Vagina (tissue), 2 donors: ENCODE results near the gene ATRN.

Source experiments
- POLR2A ChIP-seq, 2 donors: fragments of 450-650 bp; IDR thresholded peaks; one replicate each; pipeline ENCODE4 v1.6.1; 2017; ENCODE audit warnings: antibody characterized with exemption in 2 of 2, mild to moderate bottlenecking in 2 of 2, moderate library complexity in 2 of 2
- POLR2AphosphoS5 ChIP-seq, 2 donors: sonication (generic); formaldehyde crosslinking; IDR thresholded peaks; one replicate each; pipeline ENCODE4 v1.9.0; 2017; ENCODE audit warnings: antibody characterized with exemption in 2 of 2, mild to moderate bottlenecking in 2 of 2, low read depth in 1 of 2; ENCODE audit not compliant: insufficient read depth in 1 of 2
- TF ChIP-seq, protein P1 (sequence below), 3 experiments: fragments of 450-650 bp in 2 of 3; fragments of 200-600 bp in 1 of 3; sonication (generic) in 1 of 3; IDR thresholded peaks; one replicate each; pipeline ENCODE4 v1.5.1; 2017 to 2019; ENCODE audit warnings: antibody characterized with exemption in 3 of 3, mild to moderate bottlenecking in 2 of 3, moderate library complexity in 2 of 3

DNA sequence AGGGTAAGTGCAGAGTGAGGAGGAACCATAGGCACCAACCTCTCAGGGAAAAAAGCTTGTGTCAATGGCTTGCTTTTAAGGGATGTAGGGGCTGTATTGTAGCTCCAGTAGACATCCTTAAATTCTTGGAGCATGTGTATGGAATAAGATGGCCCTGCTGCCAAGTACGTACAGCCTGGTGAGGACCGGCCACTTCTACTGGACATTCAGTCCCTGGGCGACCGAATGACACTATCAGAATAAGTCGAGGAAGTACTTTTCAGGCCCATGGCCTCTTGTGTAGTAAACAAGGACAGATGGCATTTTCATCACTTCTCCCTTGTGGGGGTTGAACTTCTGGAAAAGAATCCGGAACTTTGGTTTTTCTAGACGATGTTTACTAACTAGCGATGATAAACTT lies 159.6 kb downstream of the ATRN start:
- TF ChIP-seq, protein P1, sequence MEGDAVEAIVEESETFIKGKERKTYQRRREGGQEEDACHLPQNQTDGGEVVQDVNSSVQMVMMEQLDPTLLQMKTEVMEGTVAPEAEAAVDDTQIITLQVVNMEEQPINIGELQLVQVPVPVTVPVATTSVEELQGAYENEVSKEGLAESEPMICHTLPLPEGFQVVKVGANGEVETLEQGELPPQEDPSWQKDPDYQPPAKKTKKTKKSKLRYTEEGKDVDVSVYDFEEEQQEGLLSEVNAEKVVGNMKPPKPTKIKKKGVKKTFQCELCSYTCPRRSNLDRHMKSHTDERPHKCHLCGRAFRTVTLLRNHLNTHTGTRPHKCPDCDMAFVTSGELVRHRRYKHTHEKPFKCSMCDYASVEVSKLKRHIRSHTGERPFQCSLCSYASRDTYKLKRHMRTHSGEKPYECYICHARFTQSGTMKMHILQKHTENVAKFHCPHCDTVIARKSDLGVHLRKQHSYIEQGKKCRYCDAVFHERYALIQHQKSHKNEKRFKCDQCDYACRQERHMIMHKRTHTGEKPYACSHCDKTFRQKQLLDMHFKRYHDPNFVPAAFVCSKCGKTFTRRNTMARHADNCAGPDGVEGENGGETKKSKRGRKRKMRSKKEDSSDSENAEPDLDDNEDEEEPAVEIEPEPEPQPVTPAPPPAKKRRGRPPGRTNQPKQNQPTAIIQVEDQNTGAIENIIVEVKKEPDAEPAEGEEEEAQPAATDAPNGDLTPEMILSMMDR (IDR thresholded peaks at IDR 0.05), result no peak
- TF ChIP-seq POLR2A (IDR thresholded peaks at IDR 0.05), result no peak
- no peak for TF ChIP-seq POLR2AphosphoS5 (IDR thresholded peaks at IDR 0.05; ENCODE audit: insufficient read depth in 1 of 2, low read depth in 1 of 2)
